ENCODE data around the gene CHURC1. TPM values are rescaled to one million over a fixed set of nuclear protein-coding genes. Genes with fewer than 3 reads are reported as not detected.
A peak's percentile ranks its signal among the peaks of the same experiment; 100 is the strongest.

The CHURC1 gene
- total RNA-seq, 1 experiment from 2014 or later: 61.9 TPM

DNA sequence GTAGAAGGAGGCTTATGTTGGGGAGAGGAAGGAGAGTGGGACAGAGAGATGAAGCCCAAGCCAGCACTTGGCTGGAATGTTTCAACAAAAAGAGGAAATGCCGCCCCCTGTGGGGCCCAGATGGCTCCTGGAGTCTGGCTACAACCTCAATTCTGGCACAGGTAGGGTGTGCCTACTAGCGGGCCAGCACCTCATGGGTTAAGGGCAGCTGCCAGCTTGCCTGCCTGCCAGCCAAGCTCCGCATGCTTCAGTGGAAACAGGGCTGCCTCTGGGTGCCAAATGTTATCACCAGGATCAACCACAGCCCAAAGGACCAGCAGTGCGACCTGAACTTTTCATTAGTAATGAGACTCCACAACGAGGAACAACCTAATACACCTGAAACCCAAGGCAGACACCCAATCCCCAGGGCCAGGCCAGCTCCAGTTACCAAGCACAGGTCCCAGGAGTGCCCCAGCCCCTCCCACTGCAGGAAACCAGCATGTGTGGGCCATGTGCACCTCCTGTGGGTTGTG, 46.6 kb downstream of the CHURC1 start:
- POLR2A ChIA-PET (ENCODE audit: low non-redundant PET): no interaction called here
- CTCF ChIA-PET: no interaction called here
- H3K4me3 ChIP-seq (ENCODE audit: low read depth, low read length, poor library complexity, severe bottlenecking): no peak overlapping the region
- no peaks in the 10 kb centered on the region for H3K36me3 ChIP-seq (ENCODE audit: insufficient read depth, low read length, poor library complexity, severe bottlenecking)
- intact Hi-C loops (cut with micrococcal nuclease; ENCODE audit: unreplicated experiment): no loop called here
- no TSS peak for BruUV-seq (replicated peaks)
- H3K4me1 ChIP-seq (ENCODE audit: insufficient read depth, low read length, poor library complexity, severe bottlenecking): no peaks in the 10 kb centered on the region
- no peak for DNase-seq (ENCODE audit: low spot score)
- TF ChIP-seq, protein P1, sequence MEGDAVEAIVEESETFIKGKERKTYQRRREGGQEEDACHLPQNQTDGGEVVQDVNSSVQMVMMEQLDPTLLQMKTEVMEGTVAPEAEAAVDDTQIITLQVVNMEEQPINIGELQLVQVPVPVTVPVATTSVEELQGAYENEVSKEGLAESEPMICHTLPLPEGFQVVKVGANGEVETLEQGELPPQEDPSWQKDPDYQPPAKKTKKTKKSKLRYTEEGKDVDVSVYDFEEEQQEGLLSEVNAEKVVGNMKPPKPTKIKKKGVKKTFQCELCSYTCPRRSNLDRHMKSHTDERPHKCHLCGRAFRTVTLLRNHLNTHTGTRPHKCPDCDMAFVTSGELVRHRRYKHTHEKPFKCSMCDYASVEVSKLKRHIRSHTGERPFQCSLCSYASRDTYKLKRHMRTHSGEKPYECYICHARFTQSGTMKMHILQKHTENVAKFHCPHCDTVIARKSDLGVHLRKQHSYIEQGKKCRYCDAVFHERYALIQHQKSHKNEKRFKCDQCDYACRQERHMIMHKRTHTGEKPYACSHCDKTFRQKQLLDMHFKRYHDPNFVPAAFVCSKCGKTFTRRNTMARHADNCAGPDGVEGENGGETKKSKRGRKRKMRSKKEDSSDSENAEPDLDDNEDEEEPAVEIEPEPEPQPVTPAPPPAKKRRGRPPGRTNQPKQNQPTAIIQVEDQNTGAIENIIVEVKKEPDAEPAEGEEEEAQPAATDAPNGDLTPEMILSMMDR (conservative IDR thresholded peaks at IDR 0.05; ENCODE audit: low read depth, low read length): no peak
- TF ChIP-seq EZH2 (IDR thresholded peaks at IDR 0.05; ENCODE audit: borderline replicate concordance, low read depth, low read length, poor library complexity, severe bottlenecking): no peak
- no peak overlapping the region for H3K27ac ChIP-seq (ENCODE audit: low read depth, low read length, poor library complexity, severe bottlenecking)
- H3K27me3 ChIP-seq (replicated peaks; ENCODE audit: insufficient read depth, low read depth, low read length, poor library complexity): no peaks in the 10 kb centered on the region
- H3K9me3 ChIP-seq (ENCODE audit: low read depth, low read length, poor library complexity, severe bottlenecking): no peaks in the 10 kb centered on the region

DNA sequence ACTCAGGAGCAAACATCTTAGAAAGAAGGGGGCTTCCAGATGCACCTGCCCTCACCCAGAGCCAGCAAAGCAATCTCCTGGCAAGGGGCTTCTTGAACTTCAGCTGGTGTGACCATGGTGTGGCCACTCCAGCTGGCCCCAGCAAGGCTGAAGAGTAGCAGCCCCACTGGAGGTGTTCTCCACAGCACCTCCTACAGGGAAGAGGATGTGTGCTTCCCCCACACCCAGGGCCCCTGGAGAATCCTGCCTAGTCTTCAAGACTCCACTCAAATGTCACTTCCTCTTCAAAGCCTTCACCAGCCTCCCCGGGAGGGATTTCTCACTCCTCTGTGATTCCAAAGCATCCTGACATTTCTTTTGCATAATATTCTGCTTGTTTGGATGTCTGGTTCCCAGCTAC, 49.4 kb downstream of the CHURC1 start:
- Histone ChIP-seq H3K9me3 (ENCODE audit: low read depth, low read length, poor library complexity, severe bottlenecking) (no peaks in the 10 kb centered on the region), H3K36me3 (ENCODE audit: insufficient read depth, low read length, poor library complexity, severe bottlenecking) (no peaks in the 10 kb centered on the region), H3K27ac (ENCODE audit: low read depth, low read length, poor library complexity, severe bottlenecking) (no peak overlapping the region), H3K27me3 (replicated peaks; ENCODE audit: insufficient read depth, low read depth, low read length, poor library complexity) (no peaks in the 10 kb centered on the region), H3K4me1 (ENCODE audit: insufficient read depth, low read length, poor library complexity, severe bottlenecking) (peaks cover 7% of the 10 kb centered on the region), H3K4me3 (ENCODE audit: low read depth, low read length, poor library complexity, severe bottlenecking) (no peak overlapping the region)
- intact Hi-C loops (cut with micrococcal nuclease; ENCODE audit: unreplicated experiment): no loop called here
- ChIA-PET POLR2A (ENCODE audit: low non-redundant PET) (no interaction called here), CTCF (no interaction called here)
- no peak for TF ChIP-seq EZH2 (IDR thresholded peaks at IDR 0.05; ENCODE audit: borderline replicate concordance, low read depth, low read length, poor library complexity, severe bottlenecking)
- TF ChIP-seq, protein P1 (conservative IDR thresholded peaks at IDR 0.05; ENCODE audit: low read depth, low read length): peak; percentile 24; the same call in 1 of the 2 replicates
- BruUV-seq (replicated peaks): no TSS peak
- DNase-seq (ENCODE audit: low spot score): no peak

DNA sequence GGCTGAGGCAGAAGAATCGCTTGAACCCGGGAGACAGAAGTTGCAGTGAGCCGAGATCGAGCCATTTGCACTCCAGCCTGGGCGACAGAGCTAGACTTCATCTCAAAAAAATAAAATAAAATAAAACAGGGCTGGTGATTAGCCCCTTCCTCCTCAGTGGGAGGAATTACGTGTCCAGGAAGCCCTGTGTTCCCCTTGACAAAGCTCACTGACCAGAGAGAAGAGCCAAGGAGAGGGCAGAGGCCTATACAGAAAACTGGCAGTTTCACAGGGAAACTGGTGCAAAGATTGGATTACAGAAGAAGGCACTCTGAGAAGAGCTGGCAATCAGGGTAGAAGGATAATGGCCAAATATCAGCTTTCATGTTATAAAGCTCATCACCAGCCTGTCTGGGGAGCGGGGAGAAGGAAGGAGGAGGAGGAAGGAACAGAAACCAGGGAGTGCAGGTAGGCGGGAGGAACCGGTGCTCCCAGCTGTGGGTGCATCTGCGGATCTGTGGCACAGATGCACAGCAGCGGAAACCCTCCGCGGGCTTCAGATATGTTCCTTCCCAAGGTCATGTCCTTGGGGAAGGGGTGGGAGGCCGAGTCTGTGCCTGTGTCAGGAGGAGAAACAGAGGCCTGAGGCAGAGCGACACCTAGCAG, 51.2 kb downstream of the CHURC1 start:
- H3K36me3 ChIP-seq (ENCODE audit: insufficient read depth, low read length, poor library complexity, severe bottlenecking): no peaks in the 10 kb centered on the region
- no peaks in the 10 kb centered on the region for H3K27me3 ChIP-seq (replicated peaks; ENCODE audit: insufficient read depth, low read depth, low read length, poor library complexity)
- H3K9me3 ChIP-seq (ENCODE audit: low read depth, low read length, poor library complexity, severe bottlenecking): no peaks in the 10 kb centered on the region
- no peak for DNase-seq (ENCODE audit: low spot score)
- CTCF ChIA-PET: no interaction called here
- POLR2A ChIA-PET (ENCODE audit: low non-redundant PET): no interaction called here
- TF ChIP-seq, protein P1 (conservative IDR thresholded peaks at IDR 0.05; ENCODE audit: low read depth, low read length): no peak
- TF ChIP-seq EZH2 (IDR thresholded peaks at IDR 0.05; ENCODE audit: borderline replicate concordance, low read depth, low read length, poor library complexity, severe bottlenecking): no peak
- BruUV-seq (replicated peaks): no TSS peak
- intact Hi-C loops (cut with micrococcal nuclease; ENCODE audit: unreplicated experiment): no loop called here
- peaks cover 15% of the 10 kb centered on the region for H3K4me1 ChIP-seq (ENCODE audit: insufficient read depth, low read length, poor library complexity, severe bottlenecking)
- no peak overlapping the region for H3K27ac ChIP-seq (ENCODE audit: low read depth, low read length, poor library complexity, severe bottlenecking)
- H3K4me3 ChIP-seq (ENCODE audit: low read depth, low read length, poor library complexity, severe bottlenecking): no peak overlapping the region

Measured in A673 (cell line).